Calu3 (cell line): ENCODE results near the gene PDZD2. TPM values are rescaled to one million over a fixed set of nuclear protein-coding genes. Genes with fewer than 3 reads are reported as not detected.

Experiments used
- BruUV-seq: library from RNA; stranded (reverse); fragments of 400-500 nt; replicated peaks from 2 replicates; lab custom pipeline; 2021; lab: Mats Ljungman, UMichigan
- CTCF ChIA-PET: fragments of 300-600 bp; sonication (Branson Sonifier 250); formaldehyde crosslinking; loops from one replicate; lab custom pipeline; 2022; ENCODE audit warnings: antibody characterized with exemption; lab: Charles Lee
- DNase-seq: peaks from one replicate; pipeline ENCODE4 v3.0.0; 2022
- H3K27ac Mint-ChIP-seq: one replicate; pipeline ENCODE4 v1.8.0; 2022; ENCODE audit warnings: mixed read lengths; ENCODE audit not compliant: unreplicated experiment
- H3K27me3 Mint-ChIP-seq: one replicate; pipeline ENCODE4 v1.8.0; 2022; ENCODE audit warnings: mixed read lengths; ENCODE audit not compliant: unreplicated experiment
- H3K36me3 Mint-ChIP-seq: one replicate; pipeline ENCODE4 v1.8.0; 2022; ENCODE audit warnings: mild to moderate bottlenecking, moderate library complexity, mixed read lengths; ENCODE audit not compliant: insufficient read depth, unreplicated experiment
- H3K4me1 Mint-ChIP-seq: one replicate; pipeline ENCODE4 v1.8.0; 2022; ENCODE audit warnings: mild to moderate bottlenecking, low read depth, mixed read lengths; ENCODE audit not compliant: unreplicated experiment
- H3K4me3 Mint-ChIP-seq: one replicate; pipeline ENCODE4 v1.8.0; 2022; ENCODE audit warnings: mild to moderate bottlenecking, low read depth, moderate library complexity, mixed read lengths; ENCODE audit not compliant: unreplicated experiment
- H3K9me3 Mint-ChIP-seq: one replicate; pipeline ENCODE4 v1.8.0; 2022; ENCODE audit warnings: low read depth, mixed read lengths; ENCODE audit not compliant: unreplicated experiment
- CTCF ChIP-seq: fragments of 200-600 bp; IDR thresholded peaks from one replicate; pipeline ENCODE4 v1.8.0; 2022; ENCODE audit warnings: antibody characterized with exemption; ENCODE audit not compliant: unreplicated experiment
- intact Hi-C: fragments of 100-400 bp; cut with micrococcal nuclease; formaldehyde crosslinking; loops from one replicate; pipeline ENCODE4 v1.10.0; 2022; ENCODE audit not compliant: unreplicated experiment
- total RNA-seq: library from RNA; stranded (reverse); gene quantifications from 2 replicates; pipeline ENCODE4 v1.2.3, GENCODE V29; 2022

The PDZD2 gene
- total RNA-seq, 1 experiment from 2014 or later = 0.97 TPM

GRCh38 chr5:31806561-31806960 lies 167.6 kb downstream of the PDZD2 start:
- CTCF ChIA-PET = no interaction called here
- DNase-seq = no peak
- Mint-ChIP-seq H3K27ac (no peak overlapping the region), H3K36me3 (no peaks in the 10 kb centered on the region), H3K4me3 (no peak overlapping the region), H3K9me3 (no peaks in the 10 kb centered on the region), H3K4me1 (no peaks in the 10 kb centered on the region), H3K27me3 (peaks cover 64% of the 10 kb centered on the region)
- intact Hi-C loops = no loop called here
- no TSS peak for BruUV-seq
- no peak for TF ChIP-seq CTCF

- intact Hi-C loops = no loop called here
- H3K4me1 Mint-ChIP-seq = no peaks in the 10 kb centered on the region
- H3K27me3 Mint-ChIP-seq = peaks cover 50% of the 10 kb centered on the region
- no peak overlapping the region for H3K4me3 Mint-ChIP-seq
- H3K27ac Mint-ChIP-seq = no peak overlapping the region
- no TSS peak for BruUV-seq
- no peak for TF ChIP-seq CTCF
- H3K9me3 Mint-ChIP-seq = no peaks in the 10 kb centered on the region
- CTCF ChIA-PET = no interaction called here
- H3K36me3 Mint-ChIP-seq = no peaks in the 10 kb centered on the region
- DNase-seq = no peak
These were observed 169.0 kb downstream of the PDZD2 start for GRCh38 chr5:31807789-31808540.

- Mint-ChIP-seq H3K4me1 (no peaks in the 10 kb centered on the region), H3K27me3 (peaks cover 38% of the 10 kb centered on the region), H3K4me3 (no peak overlapping the region), H3K27ac (no peak overlapping the region), H3K9me3 (no peaks in the 10 kb centered on the region), H3K36me3 (no peaks in the 10 kb centered on the region)
- DNase-seq = peak; percentile 71
- CTCF ChIA-PET = interaction anchor here (0.5 to 1.3 kb wide), 13 partner anchors 10 to 284 kb away, joined by 3 to 7 read pairs (median 3); partner anchors contain the start of genes C5orf22, DROSHA and PDZD2
- BruUV-seq = no TSS peak
- intact Hi-C loops = loop anchor here (1.0 kb wide), 1 partner anchor 228 kb away; no protein-coding TSS in a partner anchor
- TF ChIP-seq CTCF = no peak
These were observed 170.3 kb downstream of the PDZD2 start for GRCh38 chr5:31809050-31809870.

- CTCF ChIA-PET = interaction anchor here (0.5 kb wide), 1 partner anchor 39 kb away, joined by 3 read pairs; no protein-coding TSS in a partner anchor
These were observed 172.3 kb downstream of the PDZD2 start for GRCh38 chr5:31811210-31811609.

More at GRCh38 chr5:31811210-31811609, 172.3 kb downstream of the PDZD2 start:
- TF ChIP-seq CTCF = no peak
- peaks cover 23% of the 10 kb centered on the region for H3K27me3 Mint-ChIP-seq
- H3K4me3 Mint-ChIP-seq = no peak overlapping the region
- no peaks in the 10 kb centered on the region for H3K36me3 Mint-ChIP-seq
- no peak overlapping the region for H3K27ac Mint-ChIP-seq
- no peaks in the 10 kb centered on the region for H3K9me3 Mint-ChIP-seq
- no TSS peak for BruUV-seq
- intact Hi-C loops = loop anchor here (2.0 kb wide), 1 partner anchor 172 kb away; the partner anchor contains the start of gene PDZD2
- H3K4me1 Mint-ChIP-seq = no peaks in the 10 kb centered on the region
- no peak for DNase-seq
